Amniotic stem cell (primary cell): ENCODE data around the gene L3MBTL1.

ENCODE experiments used
- DNase-seq: peaks from one replicate; lab custom pipeline; 2025; lab: John Stamatoyannopoulos, UW

The L3MBTL1 gene

GRCh38 chr20:43590036-43590391 lies 82.5 kb downstream of the L3MBTL1 start:
- no peak for DNase-seq

GRCh38 chr20:43590392-43591303 lies 83.2 kb downstream of the L3MBTL1 start, which contains the start of gene IFT52:
Gene IFT52, plus strand, starts transcription at chr20:43590937. Its CDS starts 3,762 bp downstream, at chr20:43594699.
- peak; percentile 83 for DNase-seq
